Stimulated activated CD4-positive, alpha-beta T cell treated with anti-CD3 and anti-CD28 coated beads, Interleukin-15, amount 100 ng/mL, for 24 hours (primary cell): ENCODE data around the gene METAP1.
"Not testable (repeated sequence)": the region's sequence is repeated elsewhere in the genome, so short reads cannot be mapped to it uniquely, and the experiment has no call there.

Experiments used
- DNase-seq: peaks from one replicate; pipeline ENCODE4 v3.0.0-alpha.2; 2020

The METAP1 gene

GRCh38 chr4:99102634-99103033, 107.1 kb downstream of the METAP1 start:
- DNase-seq = no peak

DNA sequence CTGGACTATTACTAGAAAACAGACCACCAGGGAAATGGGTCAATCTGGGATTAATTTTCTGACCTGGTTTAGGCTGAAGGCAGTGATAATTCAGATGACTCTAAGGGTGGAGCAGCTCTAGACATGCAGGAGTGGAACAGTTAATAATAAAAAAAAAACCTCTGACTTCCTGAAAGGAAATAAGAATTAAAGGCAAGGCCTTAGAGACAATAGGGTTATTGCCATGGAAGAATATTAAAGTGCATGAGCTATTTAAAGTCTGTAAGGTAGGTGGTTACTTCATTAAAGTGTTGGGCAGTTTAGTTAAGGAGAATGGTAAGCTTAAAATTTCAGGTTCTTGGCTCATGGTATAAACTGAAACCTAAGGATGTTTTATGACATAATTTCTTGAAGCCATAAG, 107.6 kb downstream of the METAP1 start:
- no peak for DNase-seq

- DNase-seq = no peak
Observed at GRCh38 chr4:99104153-99104552, 108.6 kb downstream of the METAP1 start.

- not testable (repeated sequence) for DNase-seq
Observed at GRCh38 chr4:99109286-99109685, 113.8 kb downstream of the METAP1 start.
